Prostate gland (tissue), 2 donors: Measurements from ENCODE around the gene GLRX5.

Source experiments
- CTCF ChIP-seq, 4 experiments: fragments of 200-600 bp in 2 of 4; fragments of 450-650 bp in 2 of 4; sonication (generic) in 2 of 4; IDR thresholded peaks; 1 replicate in 3 of 4; 2 replicates in 1 of 4; pipeline ENCODE4 v1.5.1; 2016 to 2019; ENCODE audit warnings: antibody characterized with exemption in 4 of 4, mild to moderate bottlenecking in 2 of 4, moderate library complexity in 2 of 4
- POLR2A ChIP-seq: fragments of 450-650 bp; IDR thresholded peaks from one replicate; pipeline ENCODE4 v1.6.1; 2016; ENCODE audit warnings: antibody characterized with exemption, mild to moderate bottlenecking
- POLR2AphosphoS5 ChIP-seq: sonication (generic); formaldehyde crosslinking; IDR thresholded peaks from one replicate; pipeline ENCODE4 v1.6.1; 2017; ENCODE audit warnings: antibody characterized with exemption

- TF ChIP-seq CTCF (IDR thresholded peaks at IDR 0.05) (no peak), POLR2AphosphoS5 (no peak), POLR2A (no peak)
Observed at GRCh38 chr14:95547272-95547625, 12.4 kb downstream of the GLRX5 start.
